ENCODE measurements around the gene PTPN12.
"Not testable (repeated sequence)": the region's sequence is repeated elsewhere in the genome, so short reads cannot be mapped to it uniquely, and the experiment has no call there.

Gene PTPN12

GRCh38 chr7:77537136-77537777 lies at the start of gene PTPN12:
PTPN12 (plus strand) TSS chr7:77537295; CDS start chr7:77537547, 252 bp downstream.
- no peak for DNase-seq (ENCODE audit: low spot score)

DNA sequence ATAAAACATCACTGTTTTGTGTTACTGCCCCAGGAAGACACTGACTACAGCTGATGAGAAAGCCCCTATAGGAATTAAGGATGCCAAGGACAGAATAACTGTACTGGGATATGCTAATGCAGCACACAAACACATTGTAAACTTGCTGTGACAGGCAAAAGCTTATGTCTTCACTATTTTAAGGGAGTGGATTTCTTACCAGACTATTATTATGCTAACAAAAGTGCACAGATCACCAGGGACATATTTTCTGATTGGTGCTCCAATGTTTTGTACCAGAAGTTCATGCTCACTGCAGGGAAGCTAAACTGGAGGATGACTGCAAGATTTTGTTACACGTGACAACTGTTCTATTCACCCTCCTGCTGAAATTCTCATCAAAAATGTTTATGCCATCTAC lies 48.1 kb upstream of the PTPN12 start:
- no peak for DNase-seq (ENCODE audit: low spot score)

DNA sequence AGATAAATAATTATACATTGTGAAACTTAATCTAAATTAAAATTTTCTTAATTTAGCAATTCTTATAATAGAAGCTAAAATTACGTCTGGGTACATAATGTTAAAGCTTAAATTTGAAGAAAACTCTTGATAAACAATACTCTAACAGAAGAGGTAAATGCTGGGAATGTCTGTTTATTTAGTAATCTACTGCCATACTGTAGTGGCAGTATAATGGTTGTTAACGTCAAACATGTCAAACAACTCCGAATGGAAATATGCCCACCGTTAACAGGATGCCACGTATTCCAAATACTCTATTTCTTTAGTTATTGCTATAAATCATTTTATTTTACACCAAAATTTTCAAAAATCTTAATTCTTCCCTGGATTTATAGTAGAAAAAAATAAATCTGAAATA lies 40.0 kb upstream of the PTPN12 start:
- DNase-seq (ENCODE audit: low spot score): no peak

GRCh38 chr7:77498659-77499379 lies 38.3 kb upstream of the PTPN12 start:
- DNase-seq (ENCODE audit: low spot score): no peak

DNA sequence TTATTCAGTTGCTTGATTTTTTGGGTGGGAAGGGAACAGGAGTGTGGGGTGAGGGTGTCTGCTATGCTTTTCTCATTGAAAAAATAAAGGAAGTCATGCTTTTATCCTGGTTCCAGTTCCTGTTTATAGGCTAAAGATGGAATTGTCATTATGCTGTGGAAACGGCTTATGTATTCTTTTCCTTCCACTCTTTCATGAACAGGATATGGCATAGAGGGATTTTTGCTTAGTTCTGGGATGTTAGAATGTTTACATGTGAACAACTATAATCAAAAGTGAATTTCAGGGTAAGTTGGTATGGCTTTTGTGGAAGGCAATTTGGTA lies 35.9 kb upstream of the PTPN12 start:
- no peak for DNase-seq (ENCODE audit: low spot score)

GRCh38 chr7:77504951-77505350 lies 32.1 kb upstream of the PTPN12 start:
- no peak for DNase-seq (ENCODE audit: low spot score)

DNA sequence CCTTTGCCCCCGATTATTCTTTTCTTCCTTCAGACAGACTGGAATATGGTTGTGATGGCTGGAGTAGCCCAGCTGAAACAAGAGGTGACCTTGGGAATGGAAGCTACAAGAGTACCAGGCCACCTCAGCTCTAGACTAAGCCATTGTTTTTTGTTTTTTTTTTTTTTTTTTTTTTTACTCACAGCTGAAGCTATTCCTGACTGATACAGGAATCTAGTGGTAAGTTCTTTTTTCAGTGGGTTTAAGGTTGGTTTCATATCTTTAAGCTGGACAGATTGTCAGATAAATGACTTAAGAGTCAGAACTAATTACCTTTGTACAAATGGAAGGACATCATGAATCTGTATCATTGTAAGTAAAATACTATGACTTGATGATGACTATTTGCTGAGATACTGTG lies 30.2 kb upstream of the PTPN12 start:
- DNase-seq (ENCODE audit: low spot score): no peak

DNA sequence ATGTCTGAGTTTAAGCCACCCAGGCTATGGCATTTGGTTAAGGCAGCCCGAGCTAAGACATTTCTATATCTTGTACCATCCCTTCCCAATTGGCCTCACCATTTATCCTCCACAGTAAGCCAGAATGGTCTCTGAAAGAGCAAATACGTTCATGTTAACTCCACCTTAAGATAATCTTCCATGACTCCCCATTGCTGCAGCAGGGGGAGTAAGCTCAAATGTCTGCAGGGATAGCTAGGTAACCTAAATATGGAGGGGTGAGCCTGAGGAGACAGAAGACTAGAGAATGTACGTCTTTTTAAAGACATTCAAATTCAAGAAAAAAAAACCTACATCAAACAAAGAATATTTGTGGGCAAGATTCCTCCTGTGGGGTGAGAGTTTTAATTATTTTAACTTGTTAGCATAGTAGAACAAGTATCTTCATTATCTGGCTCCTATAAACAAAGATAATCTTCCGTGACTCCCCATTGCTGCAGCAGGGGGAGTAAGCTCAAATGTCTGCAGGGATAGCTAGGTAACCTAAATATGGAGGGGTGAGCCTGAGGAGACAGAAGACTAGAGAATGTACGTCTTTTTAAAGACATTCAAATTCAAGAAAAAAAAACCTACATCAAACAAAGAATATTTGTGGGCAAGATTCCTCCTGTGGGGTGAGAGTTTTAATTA lies 24.0 kb upstream of the PTPN12 start:
- DNase-seq (ENCODE audit: low spot score): not testable (repeated sequence)

DNA sequence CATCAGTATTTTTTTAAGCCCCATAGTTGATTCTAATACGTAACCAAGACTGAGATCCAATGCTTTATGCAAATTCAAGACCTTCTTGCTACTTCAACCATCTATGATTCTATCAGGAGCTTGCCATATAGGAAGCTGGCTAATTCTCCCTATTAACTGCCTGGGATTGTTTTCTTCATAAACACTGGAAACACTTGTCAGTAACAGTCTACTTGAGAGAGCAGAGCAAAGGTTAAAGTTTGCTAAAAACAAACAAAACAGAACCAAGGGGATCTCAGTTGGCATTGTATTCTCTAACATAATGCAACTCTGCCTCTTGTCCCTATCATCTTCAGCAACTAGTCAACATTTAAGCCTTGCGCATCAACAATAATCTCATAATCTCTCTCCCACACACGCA lies 21.0 kb upstream of the PTPN12 start:
- DNase-seq (ENCODE audit: low spot score): no peak

DNA sequence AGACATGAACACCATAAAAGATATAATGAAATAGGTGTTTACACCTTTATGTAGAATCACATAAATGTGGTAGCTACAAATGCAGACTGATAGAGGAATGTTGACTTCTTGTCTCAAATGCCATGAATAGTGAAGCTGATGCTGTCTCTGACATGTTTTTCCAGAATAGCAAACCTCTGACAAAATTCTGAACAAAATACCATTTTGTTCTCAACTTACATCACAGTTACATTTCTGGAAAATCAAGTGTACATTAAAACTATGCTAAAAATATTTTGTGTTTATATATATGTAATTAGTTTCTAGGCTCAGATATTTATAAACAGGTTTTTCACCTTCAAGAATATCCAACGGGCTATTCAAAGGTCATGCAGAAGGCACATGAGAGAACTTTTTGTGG lies 16.8 kb upstream of the PTPN12 start:
- no peak for DNase-seq (ENCODE audit: low spot score)

- DNase-seq (ENCODE audit: low spot score): not testable (repeated sequence)
Observed at GRCh38 chr7:77521537-77521936, 15.6 kb upstream of the PTPN12 start.

GRCh38 chr7:77524731-77525130 lies 12.4 kb upstream of the PTPN12 start:
- no peak for DNase-seq (ENCODE audit: low spot score)

- no peak for DNase-seq (ENCODE audit: low spot score)
Observed at GRCh38 chr7:77525231-77525630, 11.9 kb upstream of the PTPN12 start.

DNA sequence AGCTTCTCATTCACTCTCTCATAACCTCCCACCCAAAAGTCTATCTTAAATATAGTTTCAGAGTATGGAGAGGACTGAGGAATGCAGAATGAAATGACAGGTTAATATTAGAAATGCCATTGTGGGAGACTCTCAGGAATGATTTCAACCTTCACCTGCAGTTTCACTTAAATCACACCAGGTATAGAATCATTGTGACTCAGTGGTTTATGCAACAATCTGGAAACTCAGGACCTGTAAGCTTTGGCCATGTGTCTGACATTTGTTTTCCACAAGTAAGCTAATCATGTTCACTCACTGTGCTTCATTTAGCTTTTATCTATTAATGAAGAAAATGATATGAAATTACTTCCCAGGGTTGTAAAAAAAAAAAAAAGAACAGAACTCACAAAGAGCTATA lies 8.7 kb upstream of the PTPN12 start:
- DNase-seq (ENCODE audit: low spot score): no peak

GRCh38 chr7:77529279-77529678 lies 7.8 kb upstream of the PTPN12 start:
- DNase-seq (ENCODE audit: low spot score): no peak

DNA sequence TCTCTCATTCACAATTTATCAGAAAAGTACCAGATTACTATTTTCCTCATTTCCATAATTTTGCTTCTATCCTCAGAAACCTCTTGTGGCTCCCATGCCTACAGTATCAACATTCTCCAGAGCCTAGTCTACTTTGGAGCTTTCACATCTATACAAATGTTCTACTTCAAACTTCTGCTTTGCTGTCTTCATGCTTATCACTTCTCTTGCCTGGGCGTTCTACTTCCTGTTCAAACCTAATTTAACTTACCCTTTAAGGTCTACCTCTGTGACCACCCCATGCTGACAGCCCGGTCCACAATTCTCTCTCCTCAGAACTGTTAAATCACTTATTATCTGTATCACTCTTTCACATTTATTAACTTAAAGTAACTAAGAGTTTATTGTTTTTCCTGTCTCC lies 6.1 kb upstream of the PTPN12 start:
- DNase-seq (ENCODE audit: low spot score): no peak

- DNase-seq (ENCODE audit: low spot score): no peak
Observed at GRCh38 chr7:77532247-77532646, 4.8 kb upstream of the PTPN12 start.

- DNase-seq (ENCODE audit: low spot score): not testable (repeated sequence)
Observed at GRCh38 chr7:77532732-77533131, 4.4 kb upstream of the PTPN12 start.

DNA sequence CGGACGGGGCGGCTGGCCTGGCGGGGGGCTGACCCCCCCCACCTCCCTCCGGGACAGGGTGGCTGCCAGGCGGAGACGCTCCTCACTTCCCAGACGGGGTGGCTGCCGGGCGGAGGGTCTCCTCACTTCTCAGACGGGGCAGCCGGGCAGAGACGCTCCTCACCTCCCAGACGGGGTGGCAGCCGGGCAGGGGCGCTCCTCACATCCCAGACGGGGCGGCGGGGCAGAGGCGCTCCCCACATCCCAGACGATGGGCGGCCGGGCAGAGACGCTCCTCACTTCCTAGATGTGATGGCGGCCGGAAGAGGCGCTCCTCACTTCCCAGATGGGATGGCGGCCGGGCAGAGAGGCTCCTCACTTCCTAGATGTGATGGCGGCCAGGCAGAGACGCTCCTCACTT lies 3.0 kb upstream of the PTPN12 start:
- DNase-seq (ENCODE audit: low spot score): not testable (repeated sequence)

DNA sequence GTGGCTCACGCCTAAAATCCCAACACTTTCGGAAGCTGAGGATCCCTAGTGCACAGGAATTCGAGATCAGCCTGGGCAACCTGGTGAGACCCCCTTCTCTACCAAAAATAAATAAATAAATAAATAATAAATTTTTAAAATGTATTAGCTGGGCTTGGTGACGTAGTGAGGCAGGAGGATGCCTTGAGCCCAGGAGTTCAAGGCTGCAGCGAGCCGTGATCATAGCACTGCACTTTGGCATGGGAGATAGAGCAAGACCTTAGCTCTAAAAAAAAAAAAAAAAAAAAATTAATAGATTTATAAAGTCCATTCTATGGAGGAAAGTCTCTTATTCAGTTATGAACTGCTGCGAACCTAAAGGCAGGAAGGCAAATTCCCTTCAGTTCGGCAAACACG lies 1.1 kb upstream of the PTPN12 start:
- DNase-seq (ENCODE audit: low spot score): no peak

DNA sequence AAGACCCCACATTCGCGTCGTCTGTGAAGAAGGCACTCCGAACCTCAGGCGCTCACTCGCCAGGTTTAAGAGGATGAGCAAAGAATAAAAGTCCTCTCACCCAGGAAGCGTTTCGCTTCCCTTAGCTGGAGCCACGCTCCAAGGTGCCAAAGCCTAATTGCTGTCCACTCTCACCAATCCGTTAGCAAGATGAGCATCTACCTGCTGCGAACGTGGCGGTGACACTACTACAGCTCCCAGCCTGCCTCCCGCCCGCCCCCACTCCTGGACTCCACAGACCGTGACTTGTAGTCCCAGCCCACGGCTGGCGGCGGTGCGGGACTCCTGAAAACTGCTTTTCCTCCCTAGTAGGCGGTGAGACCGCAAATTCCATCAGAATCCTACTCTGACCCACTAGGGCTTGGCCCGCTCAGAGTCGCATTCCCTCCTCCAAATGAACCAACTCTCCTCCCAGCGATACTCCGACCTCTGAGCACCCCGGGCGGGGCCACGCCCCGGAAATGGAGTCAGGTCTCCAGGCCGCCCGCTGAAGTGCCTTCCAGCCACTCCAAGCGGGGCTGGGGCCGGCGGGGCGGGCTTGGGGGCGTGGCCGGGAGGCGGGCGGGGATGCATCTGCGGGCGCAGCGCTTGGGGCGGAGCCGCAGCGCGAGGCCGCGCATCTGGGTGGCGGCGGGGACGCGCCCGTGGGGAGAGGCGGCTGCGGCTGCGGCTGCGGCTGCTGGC lies 521 bp upstream of the PTPN12 start:
- peak; percentile 95 for DNase-seq (ENCODE audit: low spot score)

GRCh38 chr7:77537778-77538280 lies 734 bp downstream of the PTPN12 start:
- DNase-seq (ENCODE audit: low spot score): no peak
